Measurements from ENCODE around the gene USP4. TPM values are rescaled to one million over a fixed set of nuclear protein-coding genes. Genes with fewer than 3 reads are reported as not detected.
"Not testable (repeated sequence)": the region's sequence is repeated elsewhere in the genome, so short reads cannot be mapped to it uniquely, and the experiment has no call there.

USP4 gene
- total RNA-seq, 1 donor from 2014 or later, result 18.3 TPM

DNA sequence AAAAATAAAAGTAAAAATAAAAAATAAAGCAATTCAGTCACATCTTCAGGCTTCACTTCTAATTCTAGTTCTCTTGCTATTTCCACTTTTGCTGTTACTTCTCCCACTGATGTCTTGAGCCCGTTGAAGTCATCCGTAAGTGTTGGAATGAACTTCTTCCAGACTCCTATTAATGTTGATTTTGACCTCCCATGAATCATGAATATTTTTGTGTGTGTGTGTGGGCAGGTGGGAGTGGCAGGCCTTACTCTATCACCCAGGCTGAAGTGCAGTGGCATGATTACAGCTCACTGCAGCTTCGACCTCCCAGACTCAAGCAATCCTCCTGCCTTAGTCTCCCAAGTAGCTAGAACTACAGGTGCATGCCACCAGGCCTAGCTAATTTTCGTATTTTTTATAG, 10.7 kb downstream of the USP4 start:
- Histone ChIP-seq H3K4me3 (ENCODE audit: low read length in 3 of 3) (no peak overlapping the region), H3K9me3 (ENCODE audit: control insufficient read depth in 3 of 3, low read length in 3 of 3) (no peaks in the 10 kb centered on the region), H3K9ac (ENCODE audit: low read depth in 1 of 3, low read length in 3 of 3) (no peak overlapping the region), H3K36me3 (ENCODE audit: control insufficient read depth in 3 of 3, insufficient read depth in 3 of 3, low read length in 3 of 3) (peaks cover 36 to 49% (median 46%) of the 10 kb centered on the region in 3 donors), H3K27ac (ENCODE audit: low read depth, low read length) (no peak overlapping the region), H3K4me1 (ENCODE audit: control insufficient read depth in 3 of 3, insufficient read depth in 3 of 3, low read length in 3 of 3) (peaks cover 0 to 7% (median 1%) of the 10 kb centered on the region in 3 donors), H3K27me3 (ENCODE audit: control insufficient read depth in 3 of 3, insufficient read depth in 3 of 3, low read length in 3 of 3) (no peaks in the 10 kb centered on the region)

DNA sequence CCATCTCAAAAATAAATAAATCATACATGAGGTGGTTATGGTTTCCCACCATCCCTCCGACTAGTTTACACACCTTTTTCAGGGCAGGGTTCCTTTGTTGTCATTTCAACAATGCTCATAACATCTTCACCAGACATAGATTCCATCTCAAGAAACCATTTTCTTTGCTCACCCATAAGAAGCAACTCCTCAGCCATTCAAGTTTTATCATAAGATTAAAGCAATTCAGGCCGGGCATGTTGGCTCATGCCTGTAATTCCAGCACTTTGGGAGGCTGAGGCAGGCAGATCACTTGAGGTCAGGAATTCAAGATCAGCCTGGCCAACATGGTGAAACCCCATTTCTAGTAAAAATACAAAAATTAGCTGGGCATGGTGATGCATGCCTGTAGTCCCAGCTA, 11.5 kb downstream of the USP4 start:
- H3K9ac ChIP-seq (ENCODE audit: low read depth in 1 of 3, low read length in 3 of 3); H3K27ac ChIP-seq (ENCODE audit: low read depth, low read length); H3K4me3 ChIP-seq (ENCODE audit: low read length in 3 of 3); H3K4me1 ChIP-seq (ENCODE audit: control insufficient read depth in 3 of 3, insufficient read depth in 3 of 3, low read length in 3 of 3); H3K9me3 ChIP-seq (ENCODE audit: control insufficient read depth in 3 of 3, low read length in 3 of 3); H3K27me3 ChIP-seq (ENCODE audit: control insufficient read depth in 3 of 3, insufficient read depth in 3 of 3, low read length in 3 of 3): not testable (repeated sequence)
- H3K36me3 ChIP-seq (ENCODE audit: control insufficient read depth in 3 of 3, insufficient read depth in 3 of 3, low read length in 3 of 3), result peaks cover 42 to 54% (median 49%) of the 10 kb centered on the region in 3 donors

DNA sequence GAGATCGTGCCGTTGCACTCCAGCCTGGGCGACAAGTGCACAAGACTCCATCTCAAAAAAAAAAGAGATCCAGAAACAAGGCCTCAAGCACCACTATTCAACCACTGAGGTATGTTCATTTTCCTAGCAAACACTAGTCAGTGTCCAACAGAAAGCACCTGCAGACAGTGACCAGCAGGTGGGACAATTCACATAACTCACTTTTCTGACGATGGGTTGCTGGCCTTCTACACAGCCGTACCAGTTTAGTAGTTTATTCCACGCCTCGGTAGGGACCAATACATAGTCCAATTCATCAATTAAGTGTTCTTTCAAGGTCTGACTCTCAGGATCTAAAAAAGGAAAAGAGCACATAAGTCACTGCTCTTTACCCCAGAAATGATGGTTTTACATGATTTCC, 12.4 kb downstream of the USP4 start:
- no peaks in the 10 kb centered on the region for H3K27me3 ChIP-seq (ENCODE audit: control insufficient read depth in 3 of 3, insufficient read depth in 3 of 3, low read length in 3 of 3)
- H3K9me3 ChIP-seq (ENCODE audit: control insufficient read depth in 3 of 3, low read length in 3 of 3), result no peaks in the 10 kb centered on the region
- no peak overlapping the region for H3K4me3 ChIP-seq (ENCODE audit: low read length in 3 of 3)
- no peaks in the 10 kb centered on the region for H3K4me1 ChIP-seq (ENCODE audit: control insufficient read depth in 3 of 3, insufficient read depth in 3 of 3, low read length in 3 of 3)
- no peak overlapping the region for H3K9ac ChIP-seq (ENCODE audit: low read depth in 1 of 3, low read length in 3 of 3)
- H3K36me3 ChIP-seq (ENCODE audit: control insufficient read depth in 3 of 3, insufficient read depth in 3 of 3, low read length in 3 of 3), result peaks cover 44 to 58% (median 52%) of the 10 kb centered on the region in 3 donors
- no peak overlapping the region for H3K27ac ChIP-seq (ENCODE audit: low read depth, low read length)

DNA sequence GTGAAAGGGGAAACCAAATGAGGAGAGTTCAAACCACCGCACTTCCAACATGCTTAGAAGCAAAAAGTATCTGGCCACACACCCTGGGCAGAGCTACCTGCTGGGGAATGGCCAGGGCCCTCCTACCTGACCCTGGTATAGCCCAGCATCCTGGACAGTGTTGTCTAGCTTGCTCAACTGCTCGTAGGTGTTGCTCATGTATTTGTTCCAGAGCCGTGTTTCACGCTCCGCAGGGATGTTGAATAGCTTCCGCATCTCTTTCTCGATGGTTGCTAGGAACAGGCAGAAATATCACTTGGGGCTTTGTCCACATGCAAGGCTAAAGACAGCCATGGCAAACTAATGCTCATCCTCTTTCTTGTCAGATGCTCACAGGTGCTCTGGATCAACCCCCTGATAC, 15.1 kb downstream of the USP4 start:
- Histone ChIP-seq H3K36me3 (ENCODE audit: control insufficient read depth in 3 of 3, insufficient read depth in 3 of 3, low read length in 3 of 3) (peaks cover 42 to 68% (median 67%) of the 10 kb centered on the region in 3 donors), H3K27ac (ENCODE audit: low read depth, low read length) (no peak overlapping the region), H3K9me3 (ENCODE audit: control insufficient read depth in 3 of 3, low read length in 3 of 3) (no peaks in the 10 kb centered on the region), H3K9ac (ENCODE audit: low read depth in 1 of 3, low read length in 3 of 3) (no peak overlapping the region), H3K27me3 (ENCODE audit: control insufficient read depth in 3 of 3, insufficient read depth in 3 of 3, low read length in 3 of 3) (no peaks in the 10 kb centered on the region), H3K4me1 (ENCODE audit: control insufficient read depth in 3 of 3, insufficient read depth in 3 of 3, low read length in 3 of 3) (no peaks in the 10 kb centered on the region), H3K4me3 (ENCODE audit: low read length in 3 of 3) (no peak overlapping the region)

DNA sequence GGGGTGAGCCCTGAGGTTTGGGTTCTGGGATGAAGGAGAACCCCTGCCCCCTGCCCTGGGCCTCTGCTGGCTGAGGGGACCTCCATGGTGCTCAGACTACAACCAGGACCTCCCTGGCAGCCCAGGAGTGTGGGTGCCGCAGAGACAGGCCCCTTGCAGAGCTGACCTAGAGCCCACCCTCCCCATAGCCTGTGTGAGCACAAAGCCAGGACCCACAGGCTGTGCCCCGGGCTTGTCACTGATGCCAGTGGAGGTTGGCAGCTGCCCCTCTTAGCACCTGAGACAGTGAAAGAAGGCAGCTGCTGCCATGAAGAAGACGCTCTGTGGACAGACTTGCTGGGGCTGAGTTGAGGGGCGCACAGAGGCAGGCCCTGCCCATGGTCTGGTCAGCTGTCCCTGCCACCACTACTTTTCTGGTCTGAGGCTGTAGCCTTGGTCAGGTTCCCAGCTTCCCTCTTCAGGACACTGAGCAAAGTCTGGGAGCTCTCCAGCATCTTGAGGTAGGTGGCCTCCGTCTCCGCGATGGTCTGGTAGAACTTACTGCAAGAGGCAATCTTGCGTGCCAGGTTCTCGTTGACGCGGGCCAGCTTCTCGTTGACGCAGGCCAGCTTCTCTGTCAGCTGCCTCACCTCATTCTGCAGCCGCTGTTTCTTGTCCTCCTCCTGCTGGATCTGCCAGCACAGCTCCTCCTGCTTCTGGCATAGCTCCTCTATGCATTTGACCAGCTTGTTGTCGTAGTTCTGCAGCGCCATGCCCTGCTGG, 23.0 kb downstream of the USP4 start:
- Histone ChIP-seq H3K27ac (ENCODE audit: low read depth, low read length) (no peak overlapping the region), H3K9ac (ENCODE audit: low read depth in 1 of 3, low read length in 3 of 3) (no peak overlapping the region), H3K4me3 (ENCODE audit: low read length in 3 of 3) (no peak overlapping the region), H3K27me3 (ENCODE audit: control insufficient read depth in 3 of 3, insufficient read depth in 3 of 3, low read length in 3 of 3) (no peaks in the 10 kb centered on the region), H3K36me3 (ENCODE audit: control insufficient read depth in 3 of 3, insufficient read depth in 3 of 3, low read length in 3 of 3) (peaks cover 16 to 44% (median 35%) of the 10 kb centered on the region in 3 donors), H3K9me3 (ENCODE audit: control insufficient read depth in 3 of 3, low read length in 3 of 3) (no peaks in the 10 kb centered on the region), H3K4me1 (ENCODE audit: control insufficient read depth in 3 of 3, insufficient read depth in 3 of 3, low read length in 3 of 3) (peaks cover 0 to 5% (median 0%) of the 10 kb centered on the region in 3 donors)

DNA sequence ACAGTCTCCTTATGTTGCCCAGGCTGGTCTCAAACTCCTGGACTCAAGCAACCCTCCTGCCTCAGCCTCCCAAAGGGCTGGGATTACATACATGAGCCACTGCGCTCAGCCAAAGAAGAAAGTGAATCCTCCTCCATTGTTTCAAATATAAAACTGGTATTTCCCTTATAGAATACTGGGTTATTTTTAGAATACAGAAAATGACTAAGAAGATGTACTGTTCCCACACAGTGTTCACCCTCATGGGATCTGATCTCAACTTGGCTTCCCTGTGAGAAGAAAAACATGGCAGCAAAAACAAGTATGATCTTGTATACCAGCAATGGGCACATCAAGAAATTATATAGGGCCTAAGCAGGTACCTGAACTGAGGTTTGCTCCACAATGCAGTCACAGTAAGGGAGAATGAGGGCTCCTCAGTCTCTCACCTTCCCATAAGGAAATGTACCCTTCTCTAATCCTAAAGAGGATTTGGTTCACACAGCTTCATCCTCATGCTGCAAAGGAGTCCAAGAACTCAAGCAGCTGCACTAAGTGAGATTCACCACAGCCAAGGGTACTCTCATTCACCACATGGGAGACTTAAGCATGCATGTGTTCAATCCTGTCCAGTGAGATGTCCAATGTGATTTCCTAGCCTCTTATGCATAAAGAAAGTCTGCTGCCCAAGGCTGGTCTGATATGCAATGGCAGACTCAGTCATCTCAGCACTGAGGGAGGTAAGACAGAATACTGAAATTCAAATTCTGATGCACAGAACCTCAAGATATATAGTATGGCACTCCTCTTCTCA, 25.8 kb downstream of the USP4 start:
- no peaks in the 10 kb centered on the region for H3K9me3 ChIP-seq (ENCODE audit: control insufficient read depth in 3 of 3, low read length in 3 of 3)
- H3K27me3 ChIP-seq (ENCODE audit: control insufficient read depth in 3 of 3, insufficient read depth in 3 of 3, low read length in 3 of 3), result no peaks in the 10 kb centered on the region
- H3K36me3 ChIP-seq (ENCODE audit: control insufficient read depth in 3 of 3, insufficient read depth in 3 of 3, low read length in 3 of 3), result peaks cover 20 to 44% (median 36%) of the 10 kb centered on the region in 3 donors
- no peak overlapping the region for H3K4me3 ChIP-seq (ENCODE audit: low read length in 3 of 3)
- no peak overlapping the region for H3K9ac ChIP-seq (ENCODE audit: low read depth in 1 of 3, low read length in 3 of 3)
- peaks cover 0 to 5% (median 0%) of the 10 kb centered on the region in 3 donors for H3K4me1 ChIP-seq (ENCODE audit: control insufficient read depth in 3 of 3, insufficient read depth in 3 of 3, low read length in 3 of 3)
- no peak overlapping the region for H3K27ac ChIP-seq (ENCODE audit: low read depth, low read length)

DNA sequence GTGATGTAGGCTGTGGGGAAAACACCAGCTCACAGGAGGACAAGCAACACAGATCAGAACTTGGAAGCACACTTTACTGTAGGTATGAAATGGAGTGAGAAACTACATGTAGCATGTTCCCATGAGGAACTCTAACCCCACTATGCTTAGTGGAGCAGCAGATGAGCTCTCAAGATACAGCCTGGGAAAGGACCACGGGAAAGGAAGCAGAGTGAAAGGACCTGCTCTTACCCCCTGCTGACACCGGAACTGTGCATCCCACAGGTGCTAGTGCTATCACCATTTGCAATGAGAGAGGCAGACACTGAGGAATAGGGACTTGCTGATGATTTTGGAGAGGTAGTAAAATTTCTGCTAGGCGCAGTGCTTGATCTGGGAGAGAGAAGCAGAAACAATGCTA, 28.6 kb downstream of the USP4 start:
- H3K4me1 ChIP-seq (ENCODE audit: control insufficient read depth in 3 of 3, insufficient read depth in 3 of 3, low read length in 3 of 3), result peaks cover 0 to 5% (median 0%) of the 10 kb centered on the region in 3 donors
- H3K27ac ChIP-seq (ENCODE audit: low read depth, low read length), result no peak overlapping the region
- no peak overlapping the region for H3K9ac ChIP-seq (ENCODE audit: low read depth in 1 of 3, low read length in 3 of 3)
- no peaks in the 10 kb centered on the region for H3K9me3 ChIP-seq (ENCODE audit: control insufficient read depth in 3 of 3, low read length in 3 of 3)
- peaks cover 11 to 39% (median 34%) of the 10 kb centered on the region in 3 donors for H3K36me3 ChIP-seq (ENCODE audit: control insufficient read depth in 3 of 3, insufficient read depth in 3 of 3, low read length in 3 of 3)
- no peak overlapping the region for H3K4me3 ChIP-seq (ENCODE audit: low read length in 3 of 3)
- no peaks in the 10 kb centered on the region for H3K27me3 ChIP-seq (ENCODE audit: control insufficient read depth in 3 of 3, insufficient read depth in 3 of 3, low read length in 3 of 3)

DNA sequence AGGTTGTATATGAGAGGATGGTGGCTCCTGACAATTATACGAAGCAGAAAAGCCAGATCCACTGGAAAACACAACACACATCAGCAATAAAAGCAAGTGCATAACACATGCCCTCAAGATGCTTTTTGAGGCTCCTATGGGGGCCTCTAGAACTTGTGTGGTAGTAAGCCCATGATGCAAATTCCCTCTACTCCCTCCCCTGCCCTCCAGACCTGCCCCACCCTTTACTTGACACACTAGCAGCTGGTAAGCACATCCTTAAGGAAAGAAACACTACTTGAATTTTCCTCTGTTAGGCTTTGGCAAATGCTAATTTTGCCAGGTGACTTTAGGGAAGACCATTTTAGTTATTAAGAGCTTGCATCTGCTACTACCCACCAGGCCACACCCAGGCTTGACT, 29.2 kb downstream of the USP4 start:
- peaks cover 13 to 42% (median 36%) of the 10 kb centered on the region in 3 donors for H3K36me3 ChIP-seq (ENCODE audit: control insufficient read depth in 3 of 3, insufficient read depth in 3 of 3, low read length in 3 of 3)
- H3K27ac ChIP-seq (ENCODE audit: low read depth, low read length), result no peak overlapping the region
- H3K9ac ChIP-seq (ENCODE audit: low read depth in 1 of 3, low read length in 3 of 3), result no peak overlapping the region
- peaks cover 0 to 5% (median 2%) of the 10 kb centered on the region in 3 donors for H3K4me1 ChIP-seq (ENCODE audit: control insufficient read depth in 3 of 3, insufficient read depth in 3 of 3, low read length in 3 of 3)
- no peak overlapping the region for H3K4me3 ChIP-seq (ENCODE audit: low read length in 3 of 3)
- no peaks in the 10 kb centered on the region for H3K9me3 ChIP-seq (ENCODE audit: control insufficient read depth in 3 of 3, low read length in 3 of 3)
- H3K27me3 ChIP-seq (ENCODE audit: control insufficient read depth in 3 of 3, insufficient read depth in 3 of 3, low read length in 3 of 3), result no peaks in the 10 kb centered on the region

DNA sequence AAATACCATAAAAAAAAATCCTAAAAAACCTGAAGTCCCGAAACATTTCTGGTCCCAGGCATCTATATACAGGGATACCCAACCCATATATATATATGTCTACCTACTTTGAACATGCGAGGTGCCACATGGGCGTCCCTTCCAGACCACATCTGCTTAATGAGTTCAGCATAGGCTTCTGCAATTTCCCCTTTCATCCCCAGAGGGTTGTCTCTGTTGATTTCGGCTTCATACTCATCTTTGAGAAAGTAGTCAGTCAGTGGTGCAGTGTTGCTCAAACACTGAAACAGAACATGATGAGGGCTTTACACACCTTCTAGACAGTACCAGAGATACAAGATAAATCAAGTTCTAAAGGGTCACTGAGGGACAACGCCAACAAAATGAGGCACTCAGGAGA, 34.2 kb downstream of the USP4 start:
- H3K27me3 ChIP-seq (ENCODE audit: control insufficient read depth in 3 of 3, insufficient read depth in 3 of 3, low read length in 3 of 3), result no peaks in the 10 kb centered on the region
- peaks cover 35 to 51% (median 39%) of the 10 kb centered on the region in 3 donors for H3K36me3 ChIP-seq (ENCODE audit: control insufficient read depth in 3 of 3, insufficient read depth in 3 of 3, low read length in 3 of 3)
- H3K4me1 ChIP-seq (ENCODE audit: control insufficient read depth in 3 of 3, insufficient read depth in 3 of 3, low read length in 3 of 3), result peaks cover 0 to 2% (median 0%) of the 10 kb centered on the region in 3 donors
- no peak overlapping the region for H3K9ac ChIP-seq (ENCODE audit: low read depth in 1 of 3, low read length in 3 of 3)
- no peaks in the 10 kb centered on the region for H3K9me3 ChIP-seq (ENCODE audit: control insufficient read depth in 3 of 3, low read length in 3 of 3)
- no peak overlapping the region for H3K4me3 ChIP-seq (ENCODE audit: low read length in 3 of 3)
- H3K27ac ChIP-seq (ENCODE audit: low read depth, low read length), result no peak overlapping the region

DNA sequence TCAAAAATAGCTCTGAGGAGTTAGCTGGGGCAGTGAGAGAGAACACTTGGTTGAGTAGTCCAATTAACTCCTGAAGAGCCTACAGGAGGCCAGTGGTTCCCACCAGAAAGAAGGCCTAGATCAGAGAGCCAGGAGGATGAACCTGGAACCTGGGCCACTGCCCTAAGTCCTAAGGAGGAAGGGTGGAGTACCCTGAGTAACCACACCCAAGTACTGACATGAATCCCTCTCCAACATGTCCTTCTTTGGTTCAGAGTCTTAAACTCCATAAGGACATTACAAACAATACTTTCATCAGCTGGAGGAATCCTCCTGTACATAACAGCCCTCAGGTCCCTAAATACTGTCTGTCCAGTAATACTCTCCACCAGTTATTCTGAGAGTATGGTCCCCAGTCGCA, 37.2 kb downstream of the USP4 start:
- Histone ChIP-seq H3K4me3 (ENCODE audit: low read length in 3 of 3) (no peak overlapping the region), H3K36me3 (ENCODE audit: control insufficient read depth in 3 of 3, insufficient read depth in 3 of 3, low read length in 3 of 3) (peaks cover 48 to 56% (median 50%) of the 10 kb centered on the region in 3 donors), H3K27me3 (ENCODE audit: control insufficient read depth in 3 of 3, insufficient read depth in 3 of 3, low read length in 3 of 3) (no peaks in the 10 kb centered on the region), H3K9ac (ENCODE audit: low read depth in 1 of 3, low read length in 3 of 3) (no peak overlapping the region), H3K27ac (ENCODE audit: low read depth, low read length) (no peak overlapping the region), H3K4me1 (ENCODE audit: control insufficient read depth in 3 of 3, insufficient read depth in 3 of 3, low read length in 3 of 3) (peaks cover under 1 to 5% (median under 1%) of the 10 kb centered on the region in 3 donors), H3K9me3 (ENCODE audit: control insufficient read depth in 3 of 3, low read length in 3 of 3) (no peaks in the 10 kb centered on the region)

All from skeletal muscle tissue (tissue), 4 donors.